ENCODE data around the gene CFAP73. TPM values are rescaled to one million over a fixed set of nuclear protein-coding genes. Genes with fewer than 3 reads are reported as not detected.

Gene CFAP73
- total RNA-seq, 3 donors from 2014 or later (not counting 1 experiment from before 2014, with no cell fraction given) = not detected

- Mint-ChIP-seq H3K4me3 (no peak overlapping the region), H3K36me3 (no peaks in the 10 kb centered on the region), H3K27ac (no peak overlapping the region), H3K4me1 (no peaks in the 10 kb centered on the region), H3K27me3 (ENCODE audit: low read depth in 2 of 2) (peaks cover 17 to 25% of the 10 kb centered on the region in 2 donors), H3K9me3 (no peaks in the 10 kb centered on the region)
- no peak overlapping the region for H3K27ac ChIP-seq (ENCODE audit: low read length)
- DNase-seq (no peak), ATAC-seq (no peak)
- H3K27me3 ChIP-seq (ENCODE audit: control insufficient read depth, insufficient read depth, low read length) = no peaks in the 10 kb centered on the region
- no peaks in the 10 kb centered on the region for H3K4me1 ChIP-seq (ENCODE audit: control insufficient read depth, insufficient read depth, low read length)
- 84% methylated on average over 3 of the region's 3 CpGs for WGBS (ENCODE audit: insufficient coverage)
- no peak overlapping the region for H3K4me3 ChIP-seq (ENCODE audit: low read length)
- no peaks in the 10 kb centered on the region for H3K9me3 ChIP-seq (ENCODE audit: control insufficient read depth, insufficient read depth, low read length)
- no peaks in the 10 kb centered on the region for H3K36me3 ChIP-seq (ENCODE audit: control insufficient read depth, insufficient read depth, low read length)
- intact Hi-C loops (cut with micrococcal nuclease) = no loop called here
- TF ChIP-seq CTCF (IDR thresholded peaks at IDR 0.05) = no peak
These were observed 28.7 kb upstream of the CFAP73 start for GRCh38 chr12:113120670-113121370.

- intact Hi-C loops (cut with micrococcal nuclease) = no loop called here
- Mint-ChIP-seq H3K9me3 (no peaks in the 10 kb centered on the region), H3K27ac (no peak overlapping the region), H3K27me3 (ENCODE audit: low read depth in 2 of 2) (peaks cover 7 to 10% of the 10 kb centered on the region in 2 donors), H3K4me1 (no peaks in the 10 kb centered on the region), H3K4me3 (no peak overlapping the region), H3K36me3 (no peaks in the 10 kb centered on the region)
- Histone ChIP-seq H3K4me1 (ENCODE audit: control insufficient read depth, insufficient read depth, low read length) (peaks cover 4% of the 10 kb centered on the region), H3K27me3 (ENCODE audit: control insufficient read depth, insufficient read depth, low read length) (no peaks in the 10 kb centered on the region), H3K27ac (ENCODE audit: low read length) (no peak overlapping the region), H3K4me3 (ENCODE audit: low read length) (no peak overlapping the region), H3K36me3 (ENCODE audit: control insufficient read depth, insufficient read depth, low read length) (no peaks in the 10 kb centered on the region), H3K9me3 (ENCODE audit: control insufficient read depth, insufficient read depth, low read length) (no peaks in the 10 kb centered on the region)
- no peak for DNase-seq
- no peak for TF ChIP-seq CTCF (IDR thresholded peaks at IDR 0.05)
- 43% methylated on average over 15 of the region's 15 CpGs for WGBS (ENCODE audit: insufficient coverage)
- ATAC-seq = no peak
These were observed 21.7 kb upstream of the CFAP73 start for GRCh38 chr12:113127791-113128199.

GRCh38 chr12:113128802-113129663 lies 20.5 kb upstream of the CFAP73 start:
- no peaks in the 10 kb centered on the region for H3K27me3 ChIP-seq (ENCODE audit: control insufficient read depth, insufficient read depth, low read length)
- H3K36me3 ChIP-seq (ENCODE audit: control insufficient read depth, insufficient read depth, low read length) = no peaks in the 10 kb centered on the region
- no peak overlapping the region for H3K4me3 ChIP-seq (ENCODE audit: low read length)
- no peak overlapping the region for H3K27ac Mint-ChIP-seq
- 64% methylated on average over 8 of the region's 9 CpGs for WGBS (ENCODE audit: insufficient coverage)
- no peak for ATAC-seq
- DNase-seq = no peak
- TF ChIP-seq CTCF (IDR thresholded peaks at IDR 0.05) = no peak
- no peaks in the 10 kb centered on the region for H3K4me1 Mint-ChIP-seq
- no peaks in the 10 kb centered on the region for H3K36me3 Mint-ChIP-seq
- no peaks in the 10 kb centered on the region for H3K9me3 ChIP-seq (ENCODE audit: control insufficient read depth, insufficient read depth, low read length)
- no peak overlapping the region for H3K27ac ChIP-seq (ENCODE audit: low read length)
- peaks cover 0 to 8% of the 10 kb centered on the region in 2 donors for H3K27me3 Mint-ChIP-seq (ENCODE audit: low read depth in 2 of 2)
- H3K4me3 Mint-ChIP-seq = no peak overlapping the region
- intact Hi-C loops (cut with micrococcal nuclease) = no loop called here
- peaks cover 4% of the 10 kb centered on the region for H3K4me1 ChIP-seq (ENCODE audit: control insufficient read depth, insufficient read depth, low read length)
- no peaks in the 10 kb centered on the region for H3K9me3 Mint-ChIP-seq

Measured in natural killer cell (primary cell).